ENCODE results near the gene PRSS3.
"Not testable (repeated sequence)": the region's sequence is repeated elsewhere in the genome, so short reads cannot be mapped to it uniquely, and the experiment has no call there.

DNA sequence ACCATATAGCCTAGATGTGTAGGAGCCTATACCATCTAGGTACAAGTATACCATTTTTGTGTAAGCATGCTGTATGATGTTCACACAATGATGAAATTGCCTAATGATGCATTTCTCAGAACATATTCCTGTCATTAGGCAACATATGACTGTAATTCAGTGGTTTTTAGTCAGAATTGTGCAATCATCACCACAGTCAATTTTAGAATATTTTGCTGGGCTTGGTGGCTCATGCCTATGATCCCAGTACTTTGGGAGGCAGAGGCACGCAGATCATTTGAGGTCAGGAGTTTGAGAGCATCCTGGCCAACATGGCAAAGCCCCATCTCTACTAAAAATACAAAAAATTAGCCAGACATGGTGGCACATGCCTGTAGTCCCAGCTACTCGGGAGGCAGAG is 40.9 kb downstream of the PRSS3 start:
- TF ChIP-seq POLR2AphosphoS5, POLR2A (IDR thresholded peaks at IDR 0.05): not testable (repeated sequence)
